Peyer's patch (tissue), 4 donors: ENCODE measurements around the gene DAO.

ENCODE experiments used
- CTCF ChIP-seq, 6 experiments: fragments of 450-650 bp in 4 of 6; fragments of 200-600 bp in 2 of 6; sonication (generic) in 1 of 6; IDR thresholded peaks; one replicate each; pipeline ENCODE4 v1.5.1; 2017 to 2019; ENCODE audit warnings: antibody characterized with exemption in 6 of 6, mild to moderate bottlenecking in 3 of 6, moderate library complexity in 1 of 6
- POLR2A ChIP-seq, 2 donors: fragments of 450-650 bp; IDR thresholded peaks; one replicate each; pipeline ENCODE4 v1.5.1; 2017; ENCODE audit warnings: antibody characterized with exemption in 2 of 2, mild to moderate bottlenecking in 2 of 2, moderate library complexity in 2 of 2

GRCh38 chr12:108833355-108833733 is 46.5 kb upstream of the DAO start:
- TF ChIP-seq CTCF (IDR thresholded peaks at IDR 0.05) (no peak), POLR2A (IDR thresholded peaks at IDR 0.05) (no peak)
